Spleen (tissue), 11 donors: ENCODE results near the gene CNPPD1. TPM values are rescaled to one million over a fixed set of nuclear protein-coding genes. Genes with fewer than 3 reads are reported as not detected.

ENCODE experiments used
- DNase-seq: peaks from one replicate; pipeline ENCODE4 v3.0.0-alpha.2; 2020
- H3K27ac ChIP-seq, 8 donors: fragments of 200-600 bp; sonication (generic) in 7 of 8; 1 replicate in 4 of 8; 2 replicates in 4 of 8; pipeline versions ENCODE4 v1.5.0 to v1.8.0; 2016 to 2021; ENCODE audit warnings: inconsistent platforms in 4 of 8, mild to moderate bottlenecking in 4 of 8, moderate library complexity in 1 of 8
- H3K27me3 ChIP-seq, 7 donors: fragments of 200-600 bp; sonication (generic) in 6 of 7; replicated peaks in 1 of 7; 1 replicate in 4 of 7; 2 replicates in 3 of 7; pipeline versions ENCODE4 v1.5.0 to v1.8.0; 2016 to 2021; ENCODE audit warnings: inconsistent platforms in 3 of 7, mild to moderate bottlenecking in 1 of 7
- H3K36me3 ChIP-seq, 6 donors: fragments of 200-600 bp; sonication (generic) in 5 of 6; 1 replicate in 4 of 6; 2 replicates in 2 of 6; pipeline versions ENCODE4 v1.5.0 to v1.8.0; 2016 to 2021; ENCODE audit warnings: inconsistent platforms in 2 of 6
- H3K4me1 ChIP-seq, 6 donors: fragments of 200-600 bp; sonication (generic) in 5 of 6; 1 replicate in 3 of 6; 2 replicates in 3 of 6; pipeline versions ENCODE4 v1.5.0 to v1.8.0; 2016 to 2021; ENCODE audit warnings: inconsistent platforms in 3 of 6
- H3K4me3 ChIP-seq, 8 donors: fragments of 200-600 bp; sonication (generic) in 7 of 8; 1 replicate in 4 of 8; 2 replicates in 4 of 8; pipeline versions ENCODE4 v1.5.0 to v1.8.0; 2016 to 2021; ENCODE audit warnings: inconsistent platforms in 4 of 8, mild to moderate bottlenecking in 4 of 8, moderate library complexity in 2 of 8
- H3K9me3 ChIP-seq, 8 donors: fragments of 200-600 bp; sonication (generic) in 7 of 8; 1 replicate in 4 of 8; 2 replicates in 4 of 8; pipeline versions ENCODE4 v1.5.0 to v1.8.0; 2016 to 2021; ENCODE audit warnings: inconsistent platforms in 4 of 8
- CTCF ChIP-seq, 11 experiments: fragments of 200-600 bp in 7 of 11; fragments of 450-650 bp in 4 of 11; sonication (generic) in 4 of 11; IDR thresholded peaks in 8 of 11; conservative IDR thresholded peaks in 3 of 11; 1 replicate in 7 of 11; 2 replicates in 4 of 11; pipeline versions ENCODE4 v1.4.0 to v1.8.0; 2016 to 2021; ENCODE audit warnings: antibody characterized with exemption in 11 of 11, inconsistent platforms in 4 of 11, mild to moderate bottlenecking in 1 of 11
- POLR2A ChIP-seq, 3 donors: fragments of 450-650 bp; IDR thresholded peaks; one replicate each; pipeline ENCODE4 v1.5.1; 2017; ENCODE audit warnings: antibody characterized with exemption in 3 of 3, mild to moderate bottlenecking in 1 of 3
- POLR2AphosphoS5 ChIP-seq, 3 donors: sonication (generic); formaldehyde crosslinking; IDR thresholded peaks; one replicate each; pipeline ENCODE4 v1.5.1; 2017; ENCODE audit warnings: antibody characterized with exemption in 3 of 3
- WGBS, 5 donors: extraction: QIAGEN DNeasy Blood & Tissue Kit in 3 of 5; methylation state at CpG; one replicate each; pipeline versions ENCODE4 v1.1.5 to v1.1.7; 2013 to 2018; 5-methylcytosine and 5-hydroxymethylcytosine counted together
- intact Hi-C: fragments of 100-400 bp; cut with DNase I; formaldehyde crosslinking; loops from one replicate; pipeline ENCODE4 v1.15.0; 2023; ENCODE audit warnings: low total_unique reads
- polyA plus RNA-seq, 3 donors: library from polyadenylated mRNA; stranded (reverse); fragments of 200-250 nt; gene quantifications; one replicate each; pipeline ENCODE4 v1.2.1, GENCODE V29; 2013
- total RNA-seq, 7 donors: library from RNA; depleted of rRNA in 3 of 7; stranded (reverse); fragments of >200 nt in 3 of 7; fragmentation: NEBNext Ultra II Directional in 4 of 7; extraction: Animal tissue kit (Norgen Biotek cat#: 25700) in 4 of 7; gene quantifications; one replicate each; pipeline versions ENCODE4 v1.1.0 to v1.2.1, GENCODE V29; 2016 to 2021
- donor health status: healthy with polysubstance abuse.
- donor health status: DM: no; HTN: no; CAD: no; lungs with moderate emphysema.
- donor health status: DM: no; HTN: no; CAD: no.
- donor health status: Bipolar disorder and iron deficiency.
- donor health status: healthy.
- donor health status: DM: no; HTN: no; CAD: no.
- donor health status: DM: yes; HTN: yes; CAD: no.

The CNPPD1 gene
- total and polyA plus RNA-seq, 10 donors: 51.3 to 80.8 (median 65.2) TPM

- H3K4me3 ChIP-seq: no peak overlapping the region
- intact Hi-C loops: no loop called here
- DNase-seq: no peak
- H3K27me3 ChIP-seq: no peaks in the 10 kb centered on the region
- H3K27ac ChIP-seq: no peak overlapping the region
- peaks cover 0 to 68% (median 19%) of the 10 kb centered on the region in 6 donors for H3K36me3 ChIP-seq
- H3K9me3 ChIP-seq: no peaks in the 10 kb centered on the region
- H3K4me1 ChIP-seq: peaks cover 23 to 67% (median 31%) of the 10 kb centered on the region in 6 donors
- no peak for TF ChIP-seq CTCF (IDR thresholded peaks at IDR 0.05 in 8 of 11, conservative IDR thresholded peaks at IDR 0.05 in 3 of 11)
- TF ChIP-seq POLR2AphosphoS5 (IDR thresholded peaks at IDR 0.05): no peak
- no peak for TF ChIP-seq POLR2A (IDR thresholded peaks at IDR 0.05)
- WGBS, 5 donors: 83 to 92% (median 87%) methylated on average over 5 to 6 of the region's 6 CpGs
Observed at GRCh38 chr2:219216535-219216915, 39.8 kb upstream of the CNPPD1 start.

GRCh38 chr2:219215871-219216534 lies 39.3 kb upstream of the CNPPD1 start:
- intact Hi-C loops: no loop called here
- H3K27me3 ChIP-seq: no peaks in the 10 kb centered on the region

GRCh38 chr2:219214786-219215185 lies 38.1 kb upstream of the CNPPD1 start:
- TF ChIP-seq POLR2A (IDR thresholded peaks at IDR 0.05): no peak
- TF ChIP-seq CTCF (IDR thresholded peaks at IDR 0.05 in 8 of 11, conservative IDR thresholded peaks at IDR 0.05 in 3 of 11): no peak
- TF ChIP-seq POLR2AphosphoS5 (IDR thresholded peaks at IDR 0.05): no peak
- Histone ChIP-seq H3K36me3 (peaks cover 0 to 65% (median 4%) of the 10 kb centered on the region in 6 donors), H3K4me1 (peaks cover 21 to 69% (median 35%) of the 10 kb centered on the region in 6 donors), H3K27me3 (no peaks in the 10 kb centered on the region), H3K9me3 (no peaks in the 10 kb centered on the region), H3K4me3 (no peak overlapping the region), H3K27ac (no peak overlapping the region)
- WGBS, 5 donors: 86 to 97% (median 93%) methylated on average over 6 of the region's 6 CpGs
- intact Hi-C loops: no loop called here
- no peak for DNase-seq

More at GRCh38 chr2:219215871-219216534, 39.3 kb upstream of the CNPPD1 start:
- Histone ChIP-seq H3K4me1 (peaks cover 23 to 69% (median 36%) of the 10 kb centered on the region in 6 donors), H3K36me3 (peaks cover 0 to 65% (median 14%) of the 10 kb centered on the region in 6 donors), H3K9me3 (no peaks in the 10 kb centered on the region), H3K27ac (no peak overlapping the region), H3K4me3 (no peak overlapping the region)
- 92 to 96% (median 94%) methylated on average over 24 to 27 of the region's 27 CpGs for WGBS, 5 donors
- DNase-seq: no peak
- TF ChIP-seq POLR2A (IDR thresholded peaks at IDR 0.05) (no peak), POLR2AphosphoS5 (IDR thresholded peaks at IDR 0.05) (no peak), CTCF (IDR thresholded peaks at IDR 0.05 in 8 of 11, conservative IDR thresholded peaks at IDR 0.05 in 3 of 11) (no peak)

- intact Hi-C loops: no loop called here
- TF ChIP-seq CTCF (IDR thresholded peaks at IDR 0.05 in 8 of 11, conservative IDR thresholded peaks at IDR 0.05 in 3 of 11): no peak
- TF ChIP-seq POLR2AphosphoS5 (IDR thresholded peaks at IDR 0.05): no peak
- no peak for TF ChIP-seq POLR2A (IDR thresholded peaks at IDR 0.05)
- no peak overlapping the region for H3K4me3 ChIP-seq
- H3K36me3 ChIP-seq: peaks cover 0 to 66% (median 7%) of the 10 kb centered on the region in 6 donors
- H3K4me1 ChIP-seq: peaks cover 15 to 69% (median 31%) of the 10 kb centered on the region in 6 donors
- no peaks in the 10 kb centered on the region for H3K27me3 ChIP-seq
- 94 to 97% (median 96%) methylated on average over 15 of the region's 15 CpGs for WGBS, 5 donors
- DNase-seq: no peak
- peak overlapping the region in 1 of 8 donors; percentile 42 for H3K27ac ChIP-seq
- H3K9me3 ChIP-seq: no peaks in the 10 kb centered on the region
Observed at GRCh38 chr2:219214141-219214540, 37.4 kb upstream of the CNPPD1 start.
